ENCODE results near the gene SHOC2.
A peak's percentile ranks its signal among the peaks of the same experiment; 100 is the strongest.

The SHOC2 gene

GRCh38 chr10:110919349-110919931, at the start of gene SHOC2:
Gene SHOC2 (plus strand): TSS chr10:110919604. CDS start chr10:110964359, 44,755 bp downstream.
- Mint-ChIP-seq H3K9me3 (no peaks in the 10 kb centered on the region), H3K4me1 (ENCODE audit: low read depth) (peaks cover 53% of the 10 kb centered on the region), H3K27me3 (no peaks in the 10 kb centered on the region), H3K4me3 (peak within 1 kb of the TSS; percentile 87), H3K36me3 (ENCODE audit: low read depth) (peaks cover 40% of the 10 kb centered on the region), H3K27ac (peak within 1 kb of the TSS; percentile 100)
- peak; percentile 95 for DNase-seq

GRCh38 chr10:110870823-110871297, 48.5 kb upstream of the SHOC2 start:
- Mint-ChIP-seq H3K9me3 (no peaks in the 10 kb centered on the region), H3K36me3 (ENCODE audit: low read depth) (peaks cover 13% of the 10 kb centered on the region), H3K27ac (peak overlapping the region; percentile 97), H3K27me3 (no peaks in the 10 kb centered on the region), H3K4me1 (ENCODE audit: low read depth) (peaks cover 70% of the 10 kb centered on the region), H3K4me3 (peak overlapping the region; percentile 89)
- no peak for DNase-seq

GRCh38 chr10:110871298-110872084, 47.9 kb upstream of the SHOC2 start, which contains the start of gene PDCD4:
Gene PDCD4 (plus strand): TSS chr10:110871928. CDS start chr10:110876028, 4,100 bp downstream.
- H3K4me1 Mint-ChIP-seq (ENCODE audit: low read depth), result peaks cover 69% of the 10 kb centered on the region
- no peaks in the 10 kb centered on the region for H3K9me3 Mint-ChIP-seq
- H3K27me3 Mint-ChIP-seq, result no peaks in the 10 kb centered on the region
- peak; percentile 95 for DNase-seq
- peaks cover 13% of the 10 kb centered on the region for H3K36me3 Mint-ChIP-seq (ENCODE audit: low read depth)
- H3K27ac Mint-ChIP-seq, result peak within 1 kb of the TSS; percentile 97
- peak within 1 kb of the TSS; percentile 89 for H3K4me3 Mint-ChIP-seq

- H3K4me1 Mint-ChIP-seq (ENCODE audit: low read depth), result peaks cover 66% of the 10 kb centered on the region
- H3K9me3 Mint-ChIP-seq, result no peaks in the 10 kb centered on the region
- DNase-seq, result peak; percentile 82
- peak overlapping the region; percentile 89 for H3K4me3 Mint-ChIP-seq
- H3K27me3 Mint-ChIP-seq, result no peaks in the 10 kb centered on the region
- H3K27ac Mint-ChIP-seq, result peak overlapping the region; percentile 97
- H3K36me3 Mint-ChIP-seq (ENCODE audit: low read depth), result peaks cover 13% of the 10 kb centered on the region
Measured at GRCh38 chr10:110872145-110872983, 47.0 kb upstream of the SHOC2 start.

- peak overlapping the region; percentile 96 for H3K27ac Mint-ChIP-seq
- no peaks in the 10 kb centered on the region for H3K9me3 Mint-ChIP-seq
- peak overlapping the region; percentile 89 for H3K4me3 Mint-ChIP-seq
- H3K4me1 Mint-ChIP-seq (ENCODE audit: low read depth), result peaks cover 66% of the 10 kb centered on the region
- no peaks in the 10 kb centered on the region for H3K27me3 Mint-ChIP-seq
- DNase-seq, result no peak
- H3K36me3 Mint-ChIP-seq (ENCODE audit: low read depth), result peaks cover 22% of the 10 kb centered on the region
Measured at GRCh38 chr10:110872984-110873923, 46.1 kb upstream of the SHOC2 start.

GRCh38 chr10:110873951-110874350, 45.5 kb upstream of the SHOC2 start:
- Mint-ChIP-seq H3K27me3 (no peaks in the 10 kb centered on the region), H3K4me3 (peak overlapping the region; percentile 89), H3K36me3 (ENCODE audit: low read depth) (peaks cover 23% of the 10 kb centered on the region), H3K27ac (peak overlapping the region; percentile 90), H3K9me3 (no peaks in the 10 kb centered on the region), H3K4me1 (ENCODE audit: low read depth) (peaks cover 66% of the 10 kb centered on the region)
- DNase-seq, result no peak

- peak overlapping the region; percentile 33 for H3K4me3 Mint-ChIP-seq
- peak overlapping the region; percentile 73 for H3K27ac Mint-ChIP-seq
- peaks cover 23% of the 10 kb centered on the region for H3K36me3 Mint-ChIP-seq (ENCODE audit: low read depth)
- H3K27me3 Mint-ChIP-seq, result no peaks in the 10 kb centered on the region
- DNase-seq, result no peak
- peaks cover 65% of the 10 kb centered on the region for H3K4me1 Mint-ChIP-seq (ENCODE audit: low read depth)
- H3K9me3 Mint-ChIP-seq, result no peaks in the 10 kb centered on the region
Measured at GRCh38 chr10:110876000-110876399, 43.4 kb upstream of the SHOC2 start.

- H3K4me3 Mint-ChIP-seq, result no peak overlapping the region
- H3K27ac Mint-ChIP-seq, result no peak overlapping the region
- no peaks in the 10 kb centered on the region for H3K9me3 Mint-ChIP-seq
- H3K4me1 Mint-ChIP-seq (ENCODE audit: low read depth), result peaks cover 66% of the 10 kb centered on the region
- DNase-seq, result no peak
- peaks cover 23% of the 10 kb centered on the region for H3K36me3 Mint-ChIP-seq (ENCODE audit: low read depth)
- no peaks in the 10 kb centered on the region for H3K27me3 Mint-ChIP-seq
Measured at GRCh38 chr10:110876788-110877187, 42.6 kb upstream of the SHOC2 start.

- Mint-ChIP-seq H3K4me3 (peak overlapping the region; percentile 6), H3K36me3 (ENCODE audit: low read depth) (peaks cover 40% of the 10 kb centered on the region), H3K27ac (peak overlapping the region; percentile 82), H3K9me3 (no peaks in the 10 kb centered on the region), H3K27me3 (no peaks in the 10 kb centered on the region), H3K4me1 (ENCODE audit: low read depth) (peaks cover 84% of the 10 kb centered on the region)
- DNase-seq, result no peak
Measured at GRCh38 chr10:110880012-110880411, 39.4 kb upstream of the SHOC2 start.

GRCh38 chr10:110881247-110881646, 38.2 kb upstream of the SHOC2 start:
- no peak for DNase-seq
- peaks cover 47% of the 10 kb centered on the region for H3K36me3 Mint-ChIP-seq (ENCODE audit: low read depth)
- H3K27me3 Mint-ChIP-seq, result no peaks in the 10 kb centered on the region
- H3K27ac Mint-ChIP-seq, result peak overlapping the region; percentile 60
- no peak overlapping the region for H3K4me3 Mint-ChIP-seq
- no peaks in the 10 kb centered on the region for H3K9me3 Mint-ChIP-seq
- H3K4me1 Mint-ChIP-seq (ENCODE audit: low read depth), result peaks cover 81% of the 10 kb centered on the region

- Mint-ChIP-seq H3K4me3 (peak overlapping the region; percentile 38), H3K4me1 (ENCODE audit: low read depth) (peaks cover 80% of the 10 kb centered on the region), H3K36me3 (ENCODE audit: low read depth) (peaks cover 47% of the 10 kb centered on the region), H3K27me3 (no peaks in the 10 kb centered on the region), H3K9me3 (no peaks in the 10 kb centered on the region), H3K27ac (peak overlapping the region; percentile 69)
- DNase-seq, result no peak
Measured at GRCh38 chr10:110881905-110882304, 37.5 kb upstream of the SHOC2 start.

- Mint-ChIP-seq H3K4me3 (peak overlapping the region; percentile 68), H3K4me1 (ENCODE audit: low read depth) (peaks cover 71% of the 10 kb centered on the region), H3K27me3 (no peaks in the 10 kb centered on the region), H3K27ac (peak overlapping the region; percentile 85), H3K36me3 (ENCODE audit: low read depth) (peaks cover 53% of the 10 kb centered on the region), H3K9me3 (no peaks in the 10 kb centered on the region)
- no peak for DNase-seq
Measured at GRCh38 chr10:110883924-110884323, 35.5 kb upstream of the SHOC2 start.

GRCh38 chr10:110885932-110886674, 33.3 kb upstream of the SHOC2 start:
- Mint-ChIP-seq H3K4me3 (peak overlapping the region; percentile 3), H3K4me1 (ENCODE audit: low read depth) (peaks cover 62% of the 10 kb centered on the region), H3K27ac (peak overlapping the region; percentile 72), H3K27me3 (no peaks in the 10 kb centered on the region), H3K36me3 (ENCODE audit: low read depth) (peaks cover 69% of the 10 kb centered on the region), H3K9me3 (no peaks in the 10 kb centered on the region)
- DNase-seq, result no peak
